Testis (tissue), 2 donors: ENCODE data around the gene STARD7.

Experiments used
- CTCF ChIP-seq, 3 experiments: fragments of 450-650 bp in 2 of 3; fragments of 200-600 bp in 1 of 3; sonication (generic) in 1 of 3; IDR thresholded peaks; one replicate each; pipeline ENCODE4 v1.5.1; 2016 to 2019; ENCODE audit warnings: antibody characterized with exemption in 3 of 3, mild to moderate bottlenecking in 2 of 3, moderate library complexity in 1 of 3
- POLR2A ChIP-seq: fragments of 450-650 bp; IDR thresholded peaks from one replicate; pipeline ENCODE4 v1.6.1; 2017; ENCODE audit warnings: antibody characterized with exemption, mild to moderate bottlenecking, moderate library complexity

- TF ChIP-seq CTCF (IDR thresholded peaks at IDR 0.05) (no peak), POLR2A (no peak)
Measured at GRCh38 chr2:96241900-96242611, 33.4 kb upstream of the STARD7 start.
